ENCODE results near the gene CLCNKB.

The CLCNKB gene

DNA sequence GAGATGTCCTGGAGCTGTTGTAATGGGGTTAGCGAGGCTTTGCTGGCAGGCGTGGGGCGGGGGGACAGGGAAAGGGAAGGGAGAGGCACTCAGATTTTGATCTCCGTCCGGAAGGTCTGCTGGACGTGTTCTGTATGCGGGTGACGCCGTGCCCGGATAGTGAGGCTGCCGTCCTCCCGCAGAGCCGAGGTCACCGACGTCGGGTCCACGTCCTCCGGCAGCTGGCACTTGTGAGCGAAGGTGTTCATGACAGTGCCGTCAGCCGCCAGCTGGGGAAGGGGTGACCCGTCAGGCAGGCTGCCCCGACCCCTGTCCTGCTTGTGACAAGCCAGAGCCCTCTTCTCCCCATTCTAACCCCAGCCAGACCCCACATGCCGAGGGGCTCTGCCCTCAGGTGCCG is 28.1 kb upstream of the CLCNKB start:
- H3K4me3 ChIP-seq (replicated peaks; ENCODE audit: low read depth, low read length), result no peak overlapping the region
- no peak for TF ChIP-seq CTCF (IDR thresholded peaks at IDR 0.05; ENCODE audit: low read length, missing control alignments)
- no peak for DNase-seq (ENCODE audit: low read depth)

DNA sequence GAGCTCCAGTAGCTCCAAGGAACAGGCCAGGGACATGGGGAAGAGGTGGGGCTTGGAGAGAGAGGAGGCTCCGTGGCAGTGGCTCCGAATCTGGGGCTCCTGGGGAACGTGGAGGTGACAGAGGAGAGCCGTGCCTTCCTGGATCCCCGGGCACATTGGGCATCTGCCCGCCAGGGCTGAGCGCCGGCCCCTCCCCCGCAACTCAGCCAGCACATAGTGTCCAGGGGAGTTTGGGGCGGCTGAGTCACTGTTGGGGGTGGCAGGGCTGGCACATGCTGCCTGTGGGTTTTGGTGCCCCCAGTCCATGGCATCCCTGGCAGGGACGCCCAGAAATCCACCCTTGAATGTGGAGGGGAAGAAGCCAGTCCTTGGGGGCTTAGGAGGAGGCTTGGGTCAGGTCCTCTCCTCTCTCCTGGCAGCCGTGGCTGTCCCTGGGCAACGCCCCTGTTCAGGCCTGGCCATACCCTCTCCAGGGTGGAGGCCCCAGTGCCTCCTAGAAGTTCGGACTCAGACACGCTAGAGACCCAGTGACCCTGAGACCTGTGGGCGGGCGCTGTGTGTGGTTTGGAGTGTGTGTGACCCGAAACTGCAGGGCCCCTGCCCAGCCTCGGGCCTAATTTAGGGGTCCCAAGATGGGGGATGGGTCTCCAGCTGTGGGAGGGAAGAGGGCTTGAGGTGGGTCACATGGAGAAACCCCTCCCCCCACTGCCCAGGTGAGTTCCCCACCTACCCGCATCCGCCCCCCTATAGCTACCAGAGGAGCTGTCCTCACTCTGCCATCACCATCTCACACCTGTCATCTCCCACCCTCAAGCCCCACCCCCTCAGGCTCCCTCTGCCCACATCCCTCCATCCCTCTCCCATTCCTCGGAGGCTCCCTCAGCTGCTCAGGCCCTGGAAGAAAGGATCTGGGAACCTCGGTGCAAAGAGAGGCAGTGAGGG is 27.4 kb upstream of the CLCNKB start:
- TF ChIP-seq CTCF (IDR thresholded peaks at IDR 0.05; ENCODE audit: low read length, missing control alignments), result no peak
- no peak overlapping the region for H3K4me3 ChIP-seq (replicated peaks; ENCODE audit: low read depth, low read length)
- DNase-seq (ENCODE audit: low read depth), result no peak

- no peak for TF ChIP-seq CTCF (IDR thresholded peaks at IDR 0.05; ENCODE audit: low read length, missing control alignments)
- no peak for DNase-seq (ENCODE audit: low read depth)
- H3K4me3 ChIP-seq (replicated peaks; ENCODE audit: low read depth, low read length), result no peak overlapping the region
These were observed 26.5 kb upstream of the CLCNKB start for GRCh38 chr1:16017076-16017460.

- H3K4me3 ChIP-seq (replicated peaks; ENCODE audit: low read depth, low read length), result no peak within 1 kb of the TSS
- no peak for TF ChIP-seq CTCF (IDR thresholded peaks at IDR 0.05; ENCODE audit: low read length, missing control alignments)
- peak; percentile 80 for DNase-seq (ENCODE audit: low read depth)
These were observed 25.9 kb upstream of the CLCNKB start, which contains the start of gene HSPB7 for GRCh38 chr1:16017461-16018303. TSS of gene HSPB7 (minus strand) at chr1:16018043. CDS start at chr1:16017963, 80 bp downstream.

GRCh38 chr1:16018308-16018707 is 25.3 kb upstream of the CLCNKB start:
- DNase-seq (ENCODE audit: low read depth), result peak; percentile 11
- no peak for TF ChIP-seq CTCF (IDR thresholded peaks at IDR 0.05; ENCODE audit: low read length, missing control alignments)
- no peak overlapping the region for H3K4me3 ChIP-seq (replicated peaks; ENCODE audit: low read depth, low read length)

DNA sequence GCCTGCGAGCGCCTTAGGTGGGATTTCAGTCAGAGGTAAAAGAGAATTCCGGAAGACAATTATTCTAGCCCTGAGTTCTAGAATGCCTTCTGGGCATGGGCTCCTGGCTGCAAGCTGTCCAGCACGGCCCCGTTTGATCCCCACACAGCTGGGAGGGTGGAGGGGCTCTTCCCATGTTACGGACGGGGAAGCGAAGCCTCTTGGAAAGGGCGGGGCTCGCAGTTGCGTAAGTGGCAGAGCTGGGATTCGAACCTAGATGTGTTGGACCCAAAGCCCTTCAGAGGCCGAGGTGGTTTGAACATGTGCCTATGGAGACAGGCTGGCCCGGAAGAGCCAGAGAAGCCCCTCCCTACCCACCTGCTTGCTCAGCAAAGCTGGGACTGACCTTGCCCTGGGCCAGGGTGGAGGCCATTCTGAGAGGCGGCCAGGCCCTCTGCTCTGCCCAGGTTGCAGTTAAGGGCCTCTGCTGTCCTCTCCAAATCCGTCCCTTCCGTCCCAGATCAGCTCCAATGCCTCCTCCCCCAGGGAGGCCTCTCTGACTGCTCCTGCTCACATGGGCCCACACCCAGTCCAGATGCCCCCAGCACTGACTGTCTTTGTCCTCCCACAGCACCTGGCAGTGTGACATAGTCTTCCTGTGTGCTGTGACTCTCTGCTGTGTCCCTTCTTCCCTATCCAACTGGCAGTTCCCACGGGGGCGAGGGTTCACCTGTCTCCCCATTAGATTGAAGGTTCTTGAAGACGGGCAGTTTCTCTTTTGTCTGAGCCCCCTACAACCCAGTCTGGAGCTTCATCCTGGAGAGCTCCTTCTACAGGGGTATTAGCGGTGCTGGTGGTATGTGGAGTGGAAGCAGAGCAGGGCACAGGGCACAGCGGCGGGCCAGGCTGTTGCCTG is 24.6 kb upstream of the CLCNKB start:
- TF ChIP-seq CTCF (IDR thresholded peaks at IDR 0.05; ENCODE audit: low read length, missing control alignments), result no peak
- no peak for DNase-seq (ENCODE audit: low read depth)
- H3K4me3 ChIP-seq (replicated peaks; ENCODE audit: low read depth, low read length), result no peak overlapping the region
